Measurements from ENCODE around the gene AGMAT. TPM values are rescaled to one million over a fixed set of nuclear protein-coding genes. Genes with fewer than 3 reads are reported as not detected.

AGMAT gene
- total and polyA plus RNA-seq, 11 donors: 0.08 to 0.53 (median 0.22) TPM; not detected in 6

GRCh38 chr1:15627343-15627988, 42.6 kb upstream of the AGMAT start:
- DNase-seq: no peak
- WGBS, 4 donors: 34 to 40% (median 36%) methylated on average over 4 of the region's 4 CpGs
- Histone ChIP-seq H3K27me3 (no peaks in the 10 kb centered on the region), H3K36me3 (peaks cover 0 to 59% (median 38%) of the 10 kb centered on the region in 9 donors), H3K4me3 (no peak overlapping the region), H3K9me3 (no peaks in the 10 kb centered on the region), H3K27ac (peak overlapping the region in 5 of 12 donors; percentile 12 to 38 (median 20)), H3K4me1 (peaks cover 0 to 56% (median 27%) of the 10 kb centered on the region in 12 donors)
- TF ChIP-seq CTCF (IDR thresholded peaks at IDR 0.05) (no peak), POLR2A (IDR thresholded peaks at IDR 0.05) (no peak)
- intact Hi-C loops (cut with DNase I): no loop called here
- peak in 3 of 4 donors; percentile 66 to 71 (median 66) for ATAC-seq

DNA sequence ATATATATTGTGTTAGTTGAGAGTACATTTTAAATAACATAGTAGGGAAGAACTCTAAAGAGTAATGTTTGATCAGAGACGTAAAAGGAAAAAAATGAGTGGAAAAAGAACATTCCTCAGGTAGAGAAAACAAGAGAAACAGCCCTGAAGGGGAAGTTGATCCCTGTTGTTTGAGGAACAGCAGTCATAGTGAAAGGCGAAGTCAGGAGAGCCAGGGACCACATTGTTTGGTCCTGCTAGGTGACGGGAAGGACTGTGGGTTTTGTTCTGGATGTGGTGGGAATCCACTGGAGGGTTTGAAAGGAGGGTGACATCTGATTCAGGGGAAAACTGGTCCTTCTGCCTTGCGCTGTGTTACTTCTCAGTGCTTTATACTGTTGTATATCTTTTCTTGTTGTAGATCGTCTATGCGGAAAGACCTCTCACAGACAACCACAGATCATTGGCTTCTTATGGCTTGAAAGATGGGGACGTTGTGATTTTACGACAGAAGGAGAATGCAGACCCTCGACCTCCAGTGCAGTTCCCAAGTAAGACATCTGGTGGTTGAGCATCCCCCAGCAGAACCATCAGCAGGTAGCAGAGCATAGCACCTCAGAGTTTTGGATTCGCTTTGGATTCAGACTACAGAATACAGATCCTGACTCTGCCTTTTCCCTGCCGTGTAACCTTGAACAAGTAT, 41.6 kb upstream of the AGMAT start:
- peaks cover 0 to 48% (median 28%) of the 10 kb centered on the region in 9 donors for H3K36me3 ChIP-seq
- H3K4me1 ChIP-seq: peaks cover under 1 to 64% (median 36%) of the 10 kb centered on the region in 12 donors
- peak overlapping the region in 1 of 12 donors; percentile 10 for H3K27ac ChIP-seq
- no peaks in the 10 kb centered on the region for H3K27me3 ChIP-seq
- ATAC-seq (peak in 1 of 4 donors; percentile 23), DNase-seq (no peak)
- intact Hi-C loops (cut with DNase I): no loop called here
- H3K4me3 ChIP-seq: no peak overlapping the region
- no peaks in the 10 kb centered on the region for H3K9me3 ChIP-seq
- TF ChIP-seq POLR2A (IDR thresholded peaks at IDR 0.05) (no peak), CTCF (IDR thresholded peaks at IDR 0.05) (no peak)
- 87 to 90% (median 90%) methylated on average over 11 of the region's 11 CpGs for WGBS, 4 donors

- no peak for ATAC-seq
- DNase-seq: no peak
- H3K4me3 ChIP-seq: no peak overlapping the region
- intact Hi-C loops (cut with DNase I): no loop called here
- H3K27me3 ChIP-seq: no peaks in the 10 kb centered on the region
- peaks cover 0 to 37% (median 17%) of the 10 kb centered on the region in 9 donors for H3K36me3 ChIP-seq
- no peak for TF ChIP-seq CTCF (IDR thresholded peaks at IDR 0.05)
- TF ChIP-seq POLR2A (IDR thresholded peaks at IDR 0.05): no peak
- peaks cover 3 to 74% (median 46%) of the 10 kb centered on the region in 12 donors for H3K4me1 ChIP-seq
- no peak overlapping the region for H3K27ac ChIP-seq
- H3K9me3 ChIP-seq: no peaks in the 10 kb centered on the region
- WGBS, 4 donors: 79 to 83% (median 80%) methylated on average over 13 of the region's 13 CpGs
Observed at GRCh38 chr1:15625056-15625917, 40.4 kb upstream of the AGMAT start.
